IMR-90 (cell line): ENCODE measurements around the gene MCRIP2. TPM values are rescaled to one million over a fixed set of nuclear protein-coding genes. Genes with fewer than 3 reads are reported as not detected.

Experiments used
- ATAC-seq: fragments of 200-7000 bp; cut with Tn5 transposase; 2 replicates; pipeline ENCODE4 v1.9.1; 2020; ENCODE audit warnings: low read depth, mild to moderate bottlenecking, moderate library complexity
- BruUV-seq: library from RNA; stranded (reverse); fragments of 400-500 nt; replicated peaks from 2 replicates; lab custom pipeline; 2021; lab: Mats Ljungman, UMichigan
- CTCF ChIA-PET: fragments of 300-600 bp; formaldehyde crosslinking; extraction: SDS; loops from one replicate; lab custom pipeline; 2021; ENCODE audit warnings: antibody characterized with exemption; lab: Yijun Ruan, JAX
- POLR2A ChIA-PET: fragments of 300-600 bp; sonication (Branson Sonifier 250); formaldehyde crosslinking; loops from one replicate; lab custom pipeline; 2022; ENCODE audit warnings: antibody characterized with exemption; ENCODE audit not compliant: unreplicated experiment; lab: Charles Lee
- DNase-seq: peaks from one replicate; pipeline ENCODE4 v3.0.0; 2013
- H2AFZ ChIP-seq: replicated peaks from 2 replicates; pipeline ENCODE3; 2013; ENCODE audit warnings: low read length, mild to moderate bottlenecking; ENCODE audit not compliant: poor library complexity
- H2AK5ac ChIP-seq: 2 replicates; pipeline ENCODE4 v1.6.1; 2013; ENCODE audit warnings: low read depth, low read length, inconsistent platforms
- H2AK9ac ChIP-seq: replicated peaks from 2 replicates; pipeline ENCODE3; 2013; ENCODE audit warnings: mild to moderate bottlenecking, low read depth, low read length, moderate library complexity; ENCODE audit not compliant: poor library complexity
- H2BK120ac ChIP-seq: 2 replicates; pipeline ENCODE4 v1.6.1; 2013; ENCODE audit warnings: low read depth, low read length, inconsistent platforms
- H2BK15ac ChIP-seq: 3 replicates; pipeline ENCODE4 v1.6.1; 2013; ENCODE audit warnings: low read depth, low read length, inconsistent platforms
- H2BK20ac ChIP-seq: 2 replicates; pipeline ENCODE4 v1.6.1; 2013; ENCODE audit warnings: low read depth, mild to moderate bottlenecking, inconsistent platforms, low read length, moderate library complexity
- H2BK5ac ChIP-seq: 2 replicates; pipeline ENCODE4 v1.6.1; 2013; ENCODE audit warnings: mild to moderate bottlenecking, low read depth, low read length, inconsistent platforms; ENCODE audit not compliant: poor library complexity, severe bottlenecking
- H3K14ac ChIP-seq: replicated peaks from 2 replicates; pipeline ENCODE4 v1.6.1; 2013; ENCODE audit warnings: low read depth, low read length, inconsistent platforms
- H3K18ac ChIP-seq: 2 replicates; pipeline ENCODE4 v1.6.1; 2013; ENCODE audit warnings: low read depth, low read length, control low read depth
- H3K23ac ChIP-seq: 2 replicates; pipeline ENCODE4 v1.6.1; 2013; ENCODE audit warnings: low read depth, low read length, inconsistent platforms
- H3K27ac ChIP-seq: 2 replicates; pipeline ENCODE4 v1.5.1; 2013; ENCODE audit warnings: mild to moderate bottlenecking, control low read depth, low read length; ENCODE audit not compliant: insufficient read depth
- H3K27me3 ChIP-seq: 2 replicates; pipeline ENCODE4 v1.6.1; 2013; ENCODE audit warnings: low read length; ENCODE audit not compliant: control insufficient read depth, insufficient read depth
- H3K36me3 ChIP-seq: 2 replicates; pipeline ENCODE4 v1.6.1; 2013; ENCODE audit warnings: low read length, mixed read lengths; ENCODE audit not compliant: control insufficient read depth, insufficient read depth
- H3K4ac ChIP-seq: 2 replicates; pipeline ENCODE4 v1.6.1; 2013; ENCODE audit warnings: low read depth, low read length, inconsistent platforms
- H3K4me1 ChIP-seq: 2 replicates; pipeline ENCODE4 v1.6.1; 2013; ENCODE audit warnings: low read length, mixed read lengths; ENCODE audit not compliant: control insufficient read depth, insufficient read depth
- H3K4me2 ChIP-seq: 2 replicates; pipeline ENCODE4 v1.6.1; 2013; ENCODE audit warnings: low read depth, mild to moderate bottlenecking, control low read depth, low read length, moderate library complexity
- H3K4me3 ChIP-seq: 2 replicates; pipeline ENCODE4 v1.5.1; 2013; ENCODE audit warnings: low read depth, mild to moderate bottlenecking, control low read depth, low read length, moderate library complexity; ENCODE audit not compliant: insufficient read depth
- H3K56ac ChIP-seq: 2 replicates; pipeline ENCODE4 v1.6.1; 2013; ENCODE audit warnings: low read length, inconsistent platforms; ENCODE audit not compliant: insufficient read depth; ENCODE audit errors: extremely low read depth
- H3K79me1 ChIP-seq, 2 experiments: 2 replicates each; pipeline ENCODE4 v1.6.1; 2013; ENCODE audit warnings: low read length in 2 of 2, inconsistent platforms in 1 of 2, low read depth in 1 of 2
- H3K9ac ChIP-seq: 2 replicates; pipeline ENCODE4 v1.6.1; 2013; ENCODE audit warnings: low read depth, low read length, control low read depth
- H3K9me1 ChIP-seq: 2 replicates; pipeline ENCODE4 v1.6.1; 2013; ENCODE audit warnings: low read length, inconsistent platforms; ENCODE audit not compliant: insufficient read depth
- H3K9me3 ChIP-seq: 2 replicates; pipeline ENCODE4 v1.6.1; 2013; ENCODE audit warnings: low read length; ENCODE audit not compliant: control insufficient read depth, insufficient read depth
- H4K20me1 ChIP-seq: 2 replicates; pipeline ENCODE4 v1.6.1; 2013; ENCODE audit warnings: low read length, inconsistent platforms; ENCODE audit not compliant: insufficient read depth
- H4K5ac ChIP-seq: 2 replicates; pipeline ENCODE4 v1.6.1; 2013; ENCODE audit warnings: mild to moderate bottlenecking, low read depth, low read length, control low read depth
- H4K8ac ChIP-seq, 2 experiments: 2 replicates each; pipeline ENCODE4 v1.6.1; 2013; ENCODE audit warnings: low read depth in 2 of 2, low read length in 2 of 2, control low read depth in 1 of 2, inconsistent platforms in 1 of 2
- H4K91ac ChIP-seq: 2 replicates; pipeline ENCODE4 v1.6.1; 2013; ENCODE audit warnings: low read depth, low read length, inconsistent platforms; ENCODE audit not compliant: insufficient read depth
- BHLHE40 ChIP-seq: fragments of 150-350 bp; IDR thresholded peaks from 2 replicates; pipeline ENCODE4 v1.6.1; 2016; ENCODE audit warnings: mild to moderate bottlenecking, low read depth, low read length
- MAFK ChIP-seq: IDR thresholded peaks from 2 replicates; pipeline ENCODE4 v1.6.1; 2012; ENCODE audit warnings: low read depth, low read length, improper control_type of control experiment
- MAZ ChIP-seq: IDR thresholded peaks from 2 replicates; pipeline ENCODE4 v1.6.1; 2012; ENCODE audit warnings: low read depth, mild to moderate bottlenecking, low read length, improper control_type of control experiment, moderate library complexity, borderline replicate concordance
- MXI1 ChIP-seq: IDR thresholded peaks from 2 replicates; pipeline ENCODE4 v1.6.1; 2012; ENCODE audit warnings: low read depth, mild to moderate bottlenecking, low read length, moderate library complexity, borderline replicate concordance
- NFE2L2 ChIP-seq: fragments of 150-350 bp; IDR thresholded peaks from 2 replicates; pipeline ENCODE4 v1.6.1; 2016; ENCODE audit warnings: low read depth, mild to moderate bottlenecking, low read length
- RCOR1 ChIP-seq: IDR thresholded peaks from 2 replicates; pipeline ENCODE4 v1.6.1; 2012; ENCODE audit warnings: mild to moderate bottlenecking, low read length, improper control_type of control experiment; ENCODE audit not compliant: insufficient replicate concordance
- RFX5 ChIP-seq: IDR thresholded peaks from 2 replicates; pipeline ENCODE4 v1.8.0; 2012; ENCODE audit warnings: low read depth, mild to moderate bottlenecking, low read length, moderate library complexity
- WGBS, 2 experiments: methylation state at CpG; one replicate each; pipeline versions ENCODE4 v1.1.5 to v1.1.7; 2013; ENCODE audit warnings: missing lambda C conversion rate in 2 of 2; ENCODE audit not compliant: insufficient read length in 1 of 2; ENCODE audit errors: extremely low coverage in 2 of 2; 5-methylcytosine and 5-hydroxymethylcytosine counted together
- dilution Hi-C: fragments of 300-500 bp; cut with HindIII; formaldehyde crosslinking; loops from one replicate; pipeline ENCODE4 v1.14.3; 2018; ENCODE audit warnings: low sequenced_read_pairs; ENCODE audit not compliant: unreplicated experiment
- in situ Hi-C: fragments of 300-500 bp; cut with MboI; formaldehyde crosslinking; loops from 3 replicates; pipeline ENCODE4 v1.14.3; 2019; ENCODE audit warnings: low sequenced_read_pairs, inconsistent platforms, mixed read lengths
- intact Hi-C: fragments of 100-400 bp; cut with micrococcal nuclease; formaldehyde crosslinking; loops from 2 replicates; pipeline ENCODE4 v1.10.0; 2022
- polyA plus RNA-seq, 3 experiments: library from polyadenylated mRNA; depleted of rRNA; stranded (reverse); fragments of >200 nt; gene quantifications; 2 replicates each; pipeline ENCODE4 v1.2.3, GENCODE V29; 2012; ENCODE audit warnings: low replicate concordance in 1 of 3
- total RNA-seq: library from RNA; depleted of rRNA; stranded (reverse); fragments of >200 nt; gene quantifications from 2 replicates; pipeline ENCODE4 v1.2.3, GENCODE V29; 2012
- TF ChIP-seq, protein P1 (sequence below): fragments of 150-350 bp; IDR thresholded peaks from 2 replicates; pipeline ENCODE4 v1.6.1; 2017; ENCODE audit warnings: mild to moderate bottlenecking, antibody characterized with exemption, low read length, low read depth

The MCRIP2 gene
- total and polyA plus RNA-seq, 2 of the 4 experiments (the other 2 are of a cell fraction), result 6.3 to 19.6 TPM

DNA sequence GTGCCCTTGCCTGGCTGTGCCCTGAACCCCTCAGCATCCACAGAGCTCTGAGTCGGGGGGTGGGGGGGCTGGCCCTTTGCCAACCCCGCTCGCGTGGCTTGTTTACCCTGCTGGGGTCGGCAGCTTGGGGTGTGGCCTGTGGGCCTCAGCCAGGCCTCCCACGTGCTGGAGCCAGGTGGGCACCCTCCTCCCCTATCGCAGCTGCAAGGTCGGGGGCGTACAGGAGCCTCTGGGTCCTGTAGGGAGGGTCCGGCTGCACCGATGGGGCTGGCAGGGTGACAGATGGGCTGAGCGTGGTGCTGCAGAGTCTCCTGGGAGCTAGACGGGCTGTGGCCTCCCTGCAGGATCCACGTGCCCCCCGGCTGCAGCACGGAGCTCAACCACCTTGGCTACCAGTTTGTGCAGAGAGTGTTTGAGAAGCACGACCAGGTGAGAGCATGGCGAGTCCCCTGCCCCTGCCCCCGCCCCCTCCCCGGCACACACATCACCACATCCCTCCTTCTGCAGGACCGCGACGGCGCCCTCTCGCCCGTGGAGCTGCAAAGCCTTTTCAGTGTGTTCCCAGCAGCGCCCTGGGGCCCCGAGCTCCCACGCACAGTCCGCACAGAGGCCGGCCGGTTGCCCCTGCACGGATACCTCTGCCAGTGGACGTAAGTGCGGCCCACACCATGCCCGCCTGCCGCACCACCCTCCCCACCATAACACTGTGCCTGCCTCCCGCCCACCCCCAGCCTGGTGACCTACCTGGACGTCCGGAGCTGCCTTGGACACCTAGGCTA lies 29.9 kb downstream of the MCRIP2 start (continued):
- no peak for TF ChIP-seq MXI1

DNA sequence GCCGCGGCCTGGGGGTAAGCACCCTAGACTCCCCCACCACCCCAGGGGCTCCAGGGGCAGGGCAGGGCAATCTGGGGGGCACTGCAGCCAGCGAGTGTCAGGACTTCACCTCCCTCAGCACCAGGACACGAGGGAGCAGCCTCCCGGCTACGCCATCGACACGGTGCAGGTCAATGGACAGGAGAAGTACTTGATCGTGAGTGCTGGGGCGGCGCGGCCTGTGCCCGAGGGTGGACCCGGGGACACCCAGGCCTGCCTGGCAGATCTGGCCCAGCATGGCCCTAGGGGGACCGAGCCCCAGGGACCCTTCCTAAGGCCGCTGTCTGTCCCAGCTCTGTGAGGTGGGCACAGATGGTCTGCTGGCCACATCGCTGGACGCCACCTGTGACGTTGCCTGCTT lies 30.7 kb downstream of the MCRIP2 start:
- H4K20me1 ChIP-seq, result peaks cover 27% of the 10 kb centered on the region
- no peak overlapping the region for H3K4me2 ChIP-seq
- no peak overlapping the region for H3K4me3 ChIP-seq
- H2BK20ac ChIP-seq, result no peak overlapping the region
- no peak overlapping the region for H2BK5ac ChIP-seq
- no peak overlapping the region for H3K27ac ChIP-seq
- H3K18ac ChIP-seq, result no peak overlapping the region
- no peaks in the 10 kb centered on the region for H3K27me3 ChIP-seq
- H2AK9ac ChIP-seq, result no peak overlapping the region
- ChIA-PET CTCF (no interaction called here), POLR2A (no interaction called here)
- H3K9me1 ChIP-seq, result peaks cover 4% of the 10 kb centered on the region
- WGBS, 2 experiments, result 95% methylated on average over 12 of the region's 19 CpGs; no CpG with 5 or more reads in 1 of the 2 experiments
- H3K36me3 ChIP-seq, result peaks cover 47% of the 10 kb centered on the region
- dilution Hi-C loops (no loop called here), intact Hi-C loops (no loop called here), in situ Hi-C loops (no loop called here)
- no peak overlapping the region for H3K9ac ChIP-seq
- H2BK15ac ChIP-seq, result no peak overlapping the region
- H4K8ac ChIP-seq, result no peak overlapping the region
- no peak overlapping the region for H3K14ac ChIP-seq
- H3K56ac ChIP-seq, result no peak overlapping the region
- H3K9me3 ChIP-seq, result no peaks in the 10 kb centered on the region
- no peak overlapping the region for H2AK5ac ChIP-seq
- H4K91ac ChIP-seq, result no peak overlapping the region
- DNase-seq (no peak), ATAC-seq (no peak)
- no peak overlapping the region for H3K23ac ChIP-seq
- H4K5ac ChIP-seq, result no peak overlapping the region
- H2BK120ac ChIP-seq, result no peak overlapping the region
- TSS peak; percentile 68 for BruUV-seq
- TF ChIP-seq, protein P1, sequence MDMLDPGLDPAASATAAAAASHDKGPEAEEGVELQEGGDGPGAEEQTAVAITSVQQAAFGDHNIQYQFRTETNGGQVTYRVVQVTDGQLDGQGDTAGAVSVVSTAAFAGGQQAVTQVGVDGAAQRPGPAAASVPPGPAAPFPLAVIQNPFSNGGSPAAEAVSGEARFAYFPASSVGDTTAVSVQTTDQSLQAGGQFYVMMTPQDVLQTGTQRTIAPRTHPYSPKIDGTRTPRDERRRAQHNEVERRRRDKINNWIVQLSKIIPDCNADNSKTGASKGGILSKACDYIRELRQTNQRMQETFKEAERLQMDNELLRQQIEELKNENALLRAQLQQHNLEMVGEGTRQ, result no peak
- TF ChIP-seq MXI1, result no peak
- TF ChIP-seq MAZ, result no peak
- no peak for TF ChIP-seq NFE2L2
- TF ChIP-seq RFX5, result no peak
- no peak for TF ChIP-seq RCOR1
- no peak for TF ChIP-seq MAFK
- no peak for TF ChIP-seq BHLHE40
- H2AFZ ChIP-seq, result no peak overlapping the region
- H3K4ac ChIP-seq, result no peak overlapping the region
- H3K4me1 ChIP-seq, result peaks cover 14% of the 10 kb centered on the region
- peaks cover 0 to 37% of the 10 kb centered on the region in 2 experiments; a peak in 1 of 4 replicates for H3K79me1 ChIP-seq
